ACC112 (cell line): ENCODE data around the gene PTPN11.
A peak's percentile ranks its signal among the peaks of the same experiment; 100 is the strongest.
"Not testable (repeated sequence)": the region's sequence is repeated elsewhere in the genome, so short reads cannot be mapped to it uniquely, and the experiment has no call there.

Experiments
- H2AFZ ChIP-seq: fragments of 200-600 bp; sonication (generic); one replicate; pipeline ENCODE4 v1.6.0; 2017; ENCODE audit warnings: antibody characterized with exemption, low read length; ENCODE audit not compliant: unreplicated experiment
- H3K27ac ChIP-seq: fragments of 200-600 bp; sonication (generic); 2 replicates; pipeline ENCODE4 v1.5.1; 2014; ENCODE audit warnings: low read depth, mild to moderate bottlenecking, antibody characterized with exemption, low read length, moderate library complexity
- H3K27me3 ChIP-seq: fragments of 200-600 bp; sonication (generic); 2 replicates; pipeline ENCODE4 v1.6.1; 2014; ENCODE audit warnings: mild to moderate bottlenecking, antibody characterized with exemption, low read length, moderate library complexity, mixed read lengths; ENCODE audit not compliant: insufficient read depth
- H3K36me3 ChIP-seq: fragments of 200-600 bp; sonication (generic); 2 replicates; pipeline ENCODE4 v1.6.1; 2016; ENCODE audit warnings: mild to moderate bottlenecking, antibody characterized with exemption, low read length, moderate library complexity, mixed read lengths; ENCODE audit not compliant: insufficient read depth
- H3K4me1 ChIP-seq: fragments of 200-600 bp; sonication (generic); one replicate; pipeline ENCODE4 v1.6.1; 2016; ENCODE audit warnings: low read length, mixed read lengths; ENCODE audit not compliant: insufficient read depth, unreplicated experiment, control insufficient read depth
- H3K4me3 ChIP-seq: fragments of 200-600 bp; sonication (generic); 2 replicates; pipeline ENCODE4 v1.5.1; 2014; ENCODE audit warnings: mild to moderate bottlenecking, low read depth, low read length
- H3K79me2 ChIP-seq: fragments of 200-600 bp; sonication (generic); one replicate; pipeline ENCODE4 v1.6.0; 2016; ENCODE audit warnings: low read length; ENCODE audit not compliant: control insufficient read depth, unreplicated experiment, insufficient read depth

The PTPN11 gene

GRCh38 chr12:112409906-112410244 is 8.9 kb upstream of the PTPN11 start:
- Histone ChIP-seq H3K27ac (no peak overlapping the region), H3K36me3 (peaks cover 30% of the 10 kb centered on the region), H3K4me3 (no peak overlapping the region), H3K79me2 (peaks cover 33% of the 10 kb centered on the region), H3K4me1 (peaks cover 23% of the 10 kb centered on the region), H2AFZ (no peak overlapping the region), H3K27me3 (no peaks in the 10 kb centered on the region)

- no peaks in the 10 kb centered on the region for H3K27me3 ChIP-seq
- H3K27ac ChIP-seq, result no peak overlapping the region
- H3K4me3 ChIP-seq, result no peak overlapping the region
- H3K79me2 ChIP-seq, result peaks cover 3% of the 10 kb centered on the region
- H2AFZ ChIP-seq, result peak overlapping the region; percentile 23
- no peaks in the 10 kb centered on the region for H3K4me1 ChIP-seq
- H3K36me3 ChIP-seq, result no peaks in the 10 kb centered on the region
Observed at GRCh38 chr12:112413855-112414625, 4.7 kb upstream of the PTPN11 start.

GRCh38 chr12:112415457-112415856 is 3.3 kb upstream of the PTPN11 start:
- H3K4me3 ChIP-seq, H3K27ac ChIP-seq, H3K27me3 ChIP-seq, H3K4me1 ChIP-seq, H3K36me3 ChIP-seq, H2AFZ ChIP-seq: not testable (repeated sequence)
- peaks cover 13% of the 10 kb centered on the region for H3K79me2 ChIP-seq

DNA sequence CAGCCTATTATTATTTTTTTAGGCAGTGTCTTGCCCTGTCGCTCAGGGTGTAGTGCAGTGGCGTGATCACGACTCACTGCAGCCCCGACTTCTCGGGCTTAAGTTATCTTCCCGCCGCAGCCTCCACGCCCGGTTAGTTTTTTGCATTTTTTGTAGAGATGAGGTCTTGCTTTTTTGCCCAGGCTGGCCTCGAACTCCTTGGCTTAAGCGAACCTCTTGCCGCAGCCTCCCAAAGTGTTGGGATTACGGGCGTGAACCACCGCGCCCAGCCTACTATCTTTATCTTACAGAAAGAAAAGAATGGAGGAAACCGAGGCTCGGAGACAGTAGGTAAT is 507 bp upstream of the PTPN11 start:
- Histone ChIP-seq H3K79me2 (peaks cover 40% of the 10 kb centered on the region), H2AFZ (peak overlapping the region; percentile 100), H3K4me3 (peak overlapping the region; percentile 100), H3K4me1 (peaks cover 23% of the 10 kb centered on the region), H3K36me3 (no peaks in the 10 kb centered on the region), H3K27me3 (no peaks in the 10 kb centered on the region), H3K27ac (peak overlapping the region; percentile 87)

- peak overlapping the region; percentile 33 for H2AFZ ChIP-seq
- peaks cover 23% of the 10 kb centered on the region for H3K4me1 ChIP-seq
- H3K4me3 ChIP-seq, result peak overlapping the region; percentile 100
- H3K27ac ChIP-seq, result peak overlapping the region; percentile 87
- H3K79me2 ChIP-seq, result peaks cover 52% of the 10 kb centered on the region
- H3K27me3 ChIP-seq, result no peaks in the 10 kb centered on the region
- no peaks in the 10 kb centered on the region for H3K36me3 ChIP-seq
Observed at GRCh38 chr12:112419297-112420133, 768 bp downstream of the PTPN11 start.

DNA sequence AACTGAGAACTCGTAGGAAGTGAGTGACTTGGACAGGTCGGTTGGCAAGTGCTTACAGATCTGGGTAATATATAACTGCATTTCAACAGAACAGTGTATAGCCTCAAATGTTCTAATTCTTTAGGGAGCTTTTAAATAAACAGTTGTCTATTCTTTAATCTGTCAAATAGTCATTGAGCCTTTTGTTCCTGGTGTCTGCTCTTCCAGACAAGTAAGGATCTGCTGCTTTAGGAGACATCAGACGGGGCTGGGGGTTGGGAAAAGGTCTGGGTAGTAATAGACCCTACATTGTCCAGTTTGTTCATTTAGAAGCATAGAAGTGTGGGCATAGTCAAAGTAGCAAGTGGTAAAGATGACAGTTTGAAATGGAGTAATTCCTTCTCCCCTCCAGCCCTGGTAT is 2.0 kb downstream of the PTPN11 start:
- Histone ChIP-seq H3K79me2 (peaks cover 62% of the 10 kb centered on the region), H3K4me1 (peaks cover 23% of the 10 kb centered on the region)

DNA sequence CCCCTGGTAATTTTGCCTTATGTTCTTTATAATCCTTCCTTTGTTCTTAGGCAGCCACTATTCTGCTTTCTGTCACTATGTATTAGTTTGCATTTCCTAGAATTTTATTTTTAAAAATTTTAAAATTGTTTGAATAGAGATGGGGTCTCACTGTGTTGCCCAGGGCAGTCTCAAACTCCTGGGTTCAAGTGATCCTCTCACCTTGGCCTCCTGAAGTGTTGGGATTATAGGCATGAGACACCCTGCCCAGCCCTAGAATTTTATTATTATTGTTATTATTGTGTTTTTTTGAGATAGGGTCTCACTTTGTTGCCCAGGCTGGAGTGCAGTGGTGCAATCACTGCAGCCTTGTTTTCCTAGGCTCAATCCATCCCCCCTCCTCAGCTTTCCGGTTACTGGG is 2.6 kb downstream of the PTPN11 start:
- no peaks in the 10 kb centered on the region for H3K36me3 ChIP-seq
- H2AFZ ChIP-seq, result no peak overlapping the region
- no peaks in the 10 kb centered on the region for H3K27me3 ChIP-seq
- H3K27ac ChIP-seq, result no peak overlapping the region
- H3K4me3 ChIP-seq, result no peak overlapping the region
- peaks cover 23% of the 10 kb centered on the region for H3K4me1 ChIP-seq
- peaks cover 68% of the 10 kb centered on the region for H3K79me2 ChIP-seq

More for the DNA sequence above, 2.0 kb downstream of the PTPN11 start:
- Histone ChIP-seq H3K4me3 (no peak overlapping the region), H3K27me3 (no peaks in the 10 kb centered on the region), H3K27ac (no peak overlapping the region), H2AFZ (no peak overlapping the region), H3K36me3 (no peaks in the 10 kb centered on the region)

GRCh38 chr12:112422531-112422930 is 3.8 kb downstream of the PTPN11 start:
- H3K27me3 ChIP-seq, result no peaks in the 10 kb centered on the region
- H3K36me3 ChIP-seq, result no peaks in the 10 kb centered on the region
- no peak overlapping the region for H3K27ac ChIP-seq
- peaks cover 23% of the 10 kb centered on the region for H3K4me1 ChIP-seq
- H2AFZ ChIP-seq, result no peak overlapping the region
- peaks cover 75% of the 10 kb centered on the region for H3K79me2 ChIP-seq
- no peak overlapping the region for H3K4me3 ChIP-seq

- Histone ChIP-seq H3K27ac (no peak overlapping the region), H3K79me2 (peaks cover 88% of the 10 kb centered on the region), H3K4me1 (peaks cover 23% of the 10 kb centered on the region), H2AFZ (no peak overlapping the region), H3K27me3 (no peaks in the 10 kb centered on the region), H3K36me3 (no peaks in the 10 kb centered on the region), H3K4me3 (no peak overlapping the region)
Observed at GRCh38 chr12:112424126-112424525, 5.4 kb downstream of the PTPN11 start.

- Histone ChIP-seq H3K27ac (no peak overlapping the region), H3K36me3 (no peaks in the 10 kb centered on the region)
Observed at GRCh38 chr12:112425582-112426382, 7.0 kb downstream of the PTPN11 start.

More at GRCh38 chr12:112425582-112426382, 7.0 kb downstream of the PTPN11 start:
- Histone ChIP-seq H3K27me3 (no peaks in the 10 kb centered on the region), H3K4me1 (peaks cover 14% of the 10 kb centered on the region), H2AFZ (no peak overlapping the region), H3K4me3 (no peak overlapping the region), H3K79me2 (peaks cover 84% of the 10 kb centered on the region)
